K562 (cell line): ENCODE results near the gene TRPM2. TPM values are rescaled to one million over a fixed set of nuclear protein-coding genes. Genes with fewer than 3 reads are reported as not detected.

Experiments used
- ATAC-seq: fragments of 200-7000 bp; cut with Tn5 transposase; 3 replicates; pipeline ENCODE4 v1.9.1; 2020; ENCODE audit warnings: moderate library complexity
- BruUV-seq: library from RNA; stranded (reverse); fragments of 400-500 nt; replicated peaks from 2 replicates; lab custom pipeline; 2021; lab: Mats Ljungman, UMichigan
- CTCF ChIA-PET: fragments of 300-600 bp; formaldehyde crosslinking; extraction: SDS; loops from one replicate; lab custom pipeline; 2021; ENCODE audit warnings: low intra/inter-chr PET ratio; lab: Yijun Ruan, JAX
- POLR2A ChIA-PET: fragments of 300-600, 350-650 bp; sonication (Branson Sonifier 250); formaldehyde crosslinking; extraction: SDS; loops from one replicate; lab custom pipeline; 2021; ENCODE audit warnings: antibody characterized with exemption, inconsistent platforms; lab: Yijun Ruan, JAX
- DNase-seq, 4 experiments: peaks; one replicate each; pipeline versions ENCODE4 v3.0.0 to v3.0.0-alpha.2; 2011 to 2018; ENCODE audit warnings: low spot score in 3 of 4, mixed read lengths in 3 of 4; ENCODE audit errors: extremely low read depth in 1 of 4
- FAIRE-seq: peaks from 2 replicates; lab custom pipeline; 2011; peaks lifted over from hg19 to GRCh38; lab: Jason Lieb, UNC
- H2AFZ ChIP-seq: 2 replicates; pipeline ENCODE4 v1.6.0; 2011; ENCODE audit warnings: low read depth, low read length, control low read depth, inconsistent platforms
- H3K27ac ChIP-seq: fragments of 200-600 bp; 3 replicates; pipeline ENCODE4 v1.8.0; 2011; ENCODE audit warnings: low read depth, mild to moderate bottlenecking, control low read depth, inconsistent platforms, low read length, moderate library complexity, mixed read lengths; ENCODE audit errors: extremely low read depth
- H3K27me3 ChIP-seq, 2 experiments: fragments of 300-600 bp in 1 of 2; 2 replicates in 1 of 2; 3 replicates in 1 of 2; pipeline versions ENCODE4 v1.6.0 to v1.8.0; 2011; ENCODE audit warnings: inconsistent platforms in 2 of 2, low read length in 2 of 2, mild to moderate bottlenecking in 1 of 2, mixed read lengths in 1 of 2, moderate library complexity in 1 of 2; ENCODE audit not compliant: control insufficient read depth in 2 of 2, insufficient read depth in 2 of 2
- H3K36me3 ChIP-seq: fragments of 300-600 bp; 3 replicates; pipeline ENCODE4 v1.8.0; 2011; ENCODE audit warnings: mild to moderate bottlenecking, low read length, inconsistent platforms; ENCODE audit not compliant: control insufficient read depth, insufficient read depth
- H3K4me1 ChIP-seq, 2 experiments: fragments of 200-600 bp in 1 of 2; replicated peaks in 1 of 2; 2 replicates in 1 of 2; 3 replicates in 1 of 2; pipeline versions ENCODE4 v1.5.1 to v1.8.0; 2011; ENCODE audit warnings: inconsistent platforms in 2 of 2, low read length in 2 of 2, mild to moderate bottlenecking in 1 of 2, mixed read lengths in 1 of 2, moderate library complexity in 1 of 2; ENCODE audit not compliant: control insufficient read depth in 2 of 2, insufficient read depth in 2 of 2
- H3K4me2 ChIP-seq: 2 replicates; pipeline ENCODE4 v1.6.1; 2011; ENCODE audit warnings: low read length, control low read depth, inconsistent platforms, mixed read lengths; ENCODE audit not compliant: insufficient read depth
- H3K4me3 ChIP-seq: fragments of 200-600 bp; sonication (generic), shearing (Covaris generic); 2 replicates; pipeline ENCODE4 v1.5.1; 2016; ENCODE audit warnings: control low read depth, inconsistent platforms
- H3K79me2 ChIP-seq: fragments of 200-600 bp; 3 replicates; pipeline ENCODE4 v1.8.0; 2011; ENCODE audit warnings: low read length, inconsistent platforms; ENCODE audit not compliant: control insufficient read depth, insufficient read depth
- H3K9ac ChIP-seq, 2 experiments: 2 replicates each; pipeline versions ENCODE4 v1.6.0 to v1.6.1; 2011; ENCODE audit warnings: low read depth in 2 of 2, low read length in 2 of 2, control low read depth in 1 of 2, inconsistent platforms in 1 of 2, mild to moderate bottlenecking in 1 of 2, mixed read lengths in 1 of 2; ENCODE audit not compliant: insufficient read depth in 1 of 2
- H3K9me1 ChIP-seq: one replicate; pipeline ENCODE4 v1.6.0; 2011; ENCODE audit warnings: inconsistent platforms, mild to moderate bottlenecking, low read length, moderate library complexity; ENCODE audit not compliant: control insufficient read depth, insufficient read depth
- H3K9me3 ChIP-seq: replicated peaks from 2 replicates; pipeline ENCODE4 v1.5.1; 2011; ENCODE audit warnings: low read depth, low read length, inconsistent platforms; ENCODE audit not compliant: control insufficient read depth, insufficient read depth
- H4K20me1 ChIP-seq: replicated peaks from 2 replicates; pipeline ENCODE4 v1.6.1; 2011; ENCODE audit warnings: low read length, inconsistent platforms, mixed read lengths; ENCODE audit not compliant: control insufficient read depth, insufficient read depth
- ARHGAP35 ChIP-seq: fragments of 450-650 bp; IDR thresholded peaks from 2 replicates; pipeline ENCODE4 v1.6.1; 2018; ENCODE audit not compliant: partially characterized antibody
- CHD4 ChIP-seq: fragments of 200-600 bp; sonication (generic); IDR thresholded peaks from 3 replicates; pipeline ENCODE4 v1.6.1; 2012; ENCODE audit warnings: low read depth, mild to moderate bottlenecking, mixed read lengths, low read length, inconsistent platforms; ENCODE audit not compliant: insufficient read depth, insufficient replicate concordance, poor library complexity, severe bottlenecking
- CTCF ChIP-seq, 3 experiments: IDR thresholded peaks in 2 of 3; conservative IDR thresholded peaks in 1 of 3; 2 replicates each; pipeline ENCODE4 v1.5.1; 2011 to 2012; ENCODE audit warnings: low read length in 3 of 3, mild to moderate bottlenecking in 3 of 3, control low read depth in 2 of 3, improper control_type of control experiment in 1 of 3, inconsistent platforms in 1 of 3, low read depth in 1 of 3, mixed read lengths in 1 of 3, moderate library complexity in 1 of 3; ENCODE audit not compliant: insufficient read depth in 2 of 3
- POLR2A ChIP-seq: fragments of 450-650 bp; conservative IDR thresholded peaks from 2 replicates; pipeline ENCODE4 v1.6.1; 2016
- POLR2G ChIP-seq: fragments of 200-400 bp; formaldehyde crosslinking; IDR thresholded peaks from 2 replicates; pipeline ENCODE4 v1.6.1; 2017; ENCODE audit warnings: low read depth, mild to moderate bottlenecking, antibody characterized with exemption, low read length, moderate library complexity
- RBFOX2 ChIP-seq: fragments of 200-400 bp; formaldehyde crosslinking; IDR thresholded peaks from 2 replicates; pipeline ENCODE4 v1.6.1; 2017; ENCODE audit warnings: low read depth, mild to moderate bottlenecking, low read length, moderate library complexity
- SUPT5H ChIP-seq: fragments of 450-650 bp; IDR thresholded peaks from 2 replicates; pipeline ENCODE4 v1.6.1; 2016
- TARDBP ChIP-seq: fragments of 450-650 bp; IDR thresholded peaks from 2 replicates; pipeline ENCODE4 v1.6.1; 2016
- TFAP4 ChIP-seq: sonication (generic); formaldehyde crosslinking; IDR thresholded peaks from 2 replicates; pipeline ENCODE4 v1.8.0; 2022; ENCODE audit warnings: missing genetic modification reagents, mild to moderate bottlenecking, moderate library complexity, borderline replicate concordance
- ZNF277 ChIP-seq: fragments of 250-450 bp; sonication (Bioruptor Pico); IDR thresholded peaks from 2 replicates; pipeline ENCODE4 v1.8.0; 2022; ENCODE audit warnings: inconsistent platforms, mild to moderate bottlenecking, moderate library complexity, borderline replicate concordance
- WGBS: fragments of 100-300 bp; shearing (Covaris generic); methylation state at CpG from one replicate; pipeline ENCODE4 v1.1.6; 2016; ENCODE audit warnings: low coverage, mixed read lengths; ENCODE audit not compliant: insufficient coverage; ENCODE audit errors: missing lambda C conversion rate; 5-methylcytosine and 5-hydroxymethylcytosine counted together
- in situ Hi-C: fragments of 300-500 bp; cut with MboI; formaldehyde crosslinking; loops from 4 replicates; pipeline ENCODE4 v1.15.0; 2018; ENCODE audit warnings: inconsistent platforms, mixed read lengths
- intact Hi-C: fragments of 100-400 bp; cut with micrococcal nuclease; formaldehyde crosslinking; loops from 2 replicates; pipeline ENCODE4 v1.14.2; 2022
- polyA plus RNA-seq, 8 experiments: library from polyadenylated mRNA; depleted of rRNA in 4 of 8; stranded (reverse) in 5 of 8; unstranded in 3 of 8; fragments of >200 nt; fragmentation: Nextera tagmentation in 2 of 8; fragmentation: Illumina TruSeq in 1 of 8; extraction: Ambion mirVana in 2 of 8; extraction: Trizol in 1 of 8; gene quantifications; 2 replicates each; pipeline versions ENCODE4 v1.2.1 to v1.2.3, GENCODE V29; 2011 to 2014; ENCODE audit warnings: inconsistent platforms in 1 of 8, missing spikeins in 1 of 8
- total RNA-seq, 7 experiments: library from RNA; depleted of rRNA in 6 of 7; stranded (reverse); fragments of >200 nt in 6 of 7; fragmentation: Illumina TruSeq in 2 of 7; extraction: Trizol in 2 of 7; gene quantifications; 2 replicates each; pipeline versions ENCODE4 v1.2.1 to v1.2.3, GENCODE V29; 2011 to 2021; ENCODE audit warnings: low replicate concordance in 1 of 7

TRPM2 gene
- total and polyA plus RNA-seq, 9 of the 15 experiments (the other 6 are each of a cell fraction or from before 2014, with no cell fraction given) = 0.33 to 2.1 (median 0.98) TPM; not detected in 2

GRCh38 chr21:44310628-44311507, 42.6 kb upstream of the TRPM2 start:
- ChIA-PET CTCF (no interaction called here), POLR2A (interaction anchor here (1.2 kb wide), 1 partner anchor 10 kb away, joined by 4 read pairs; the partner anchor contains the start of gene PFKL)
- no peak for ATAC-seq
- Histone ChIP-seq H3K36me3 (peaks cover 78% of the 10 kb centered on the region; the same call in 2 of the 3 replicates), H3K4me2 (no peak overlapping the region), H3K9ac (no peak overlapping the region; a peak in 1 of 4 replicates), H3K4me1 (peaks cover 0 to 37% of the 10 kb centered on the region in 2 experiments; a peak in 1 of 5 replicates), H3K27ac (no peak overlapping the region), H3K9me1 (no peaks in the 10 kb centered on the region), H3K79me2 (no peaks in the 10 kb centered on the region; the same call in 1 of the 3 replicates), H4K20me1 (peaks cover 8% of the 10 kb centered on the region; the same call in 1 of the 2 replicates), H3K27me3 (no peaks in the 10 kb centered on the region), H2AFZ (no peak overlapping the region), H3K9me3 (no peaks in the 10 kb centered on the region), H3K4me3 (no peak overlapping the region)
- DNase-seq = no peak
- FAIRE-seq = no peak
- intact Hi-C loops (no loop called here), in situ Hi-C loops (no loop called here)
- BruUV-seq = no TSS peak
- TF ChIP-seq POLR2G = 0 out of 2 replicates have a peak, but pooled peaks have one; percentile 34
- no peak for TF ChIP-seq ARHGAP35
- TF ChIP-seq RBFOX2 = 0 out of 2 replicates have a peak, but pooled peaks have one; percentile 4
- peak; percentile 24; the same call in 1 of the 2 replicates for TF ChIP-seq POLR2A
- TF ChIP-seq SUPT5H = peak; percentile 39; the same call in 1 of the 2 replicates
- no peak for TF ChIP-seq CHD4
- no peak for TF ChIP-seq ZNF277 (CRISPR knock-in tag)
- peak in 2 of 3 experiments; percentile 8 to 22; a peak in 1 of 6 replicates for TF ChIP-seq CTCF (IDR thresholded peaks at IDR 0.05 in 2 of 3, conservative IDR thresholded peaks at IDR 0.05 in 1 of 3; ENCODE audit: insufficient read depth in 2 of 3, low read depth in 1 of 3, low read length in 3 of 3)
- TF ChIP-seq TARDBP = no peak
- peak; percentile 43; the same call in 1 of the 2 replicates for TF ChIP-seq TFAP4
- WGBS = 92% methylated on average over 28 of the region's 28 CpGs
